ENCODE data around the gene CLTB.
A peak's percentile ranks its signal among the peaks of the same experiment; 100 is the strongest.

CLTB gene

DNA sequence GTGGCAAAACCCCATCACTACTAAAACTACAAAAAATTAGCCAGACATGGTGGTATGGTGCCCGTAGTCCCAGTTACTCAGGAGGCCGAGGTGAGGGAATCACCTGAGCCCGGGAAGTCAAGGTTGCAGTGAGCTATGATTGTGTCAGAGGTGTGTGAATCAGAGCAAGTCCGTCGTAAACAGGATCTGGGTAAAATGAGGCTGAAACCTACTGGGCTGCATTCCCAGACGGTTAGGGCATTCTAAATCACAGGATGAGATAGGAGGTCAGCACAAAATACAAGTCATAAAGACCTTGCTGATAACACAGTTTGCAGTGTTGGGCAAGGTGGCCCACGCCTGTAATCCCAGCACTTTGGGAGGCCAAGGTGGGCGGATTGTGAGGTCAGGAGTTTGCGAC, 1.9 kb upstream of the CLTB start:
- POLR2A ChIA-PET, result no interaction called here
- peaks cover 0 to 6% (median 0%) of the 10 kb centered on the region in 5 experiments for H3K9me3 ChIP-seq (ENCODE audit: control extremely low read depth in 1 of 5, control insufficient read depth in 4 of 5, insufficient read depth in 2 of 5, low read depth in 1 of 5, low read length in 4 of 5)
- H3K27me3 ChIP-seq (replicated peaks in 2 of 5; ENCODE audit: control insufficient read depth in 4 of 5, insufficient read depth in 5 of 5, low read length in 4 of 5), result no peaks in the 10 kb centered on the region
- no peaks in the 10 kb centered on the region for H3K36me3 ChIP-seq (ENCODE audit: control insufficient read depth in 4 of 4, insufficient read depth in 4 of 4, low read length in 3 of 4)
- H3K27ac ChIP-seq (ENCODE audit: insufficient read depth in 1 of 2, low read depth in 1 of 2, low read length in 2 of 2, poor library complexity in 1 of 2, severe bottlenecking in 2 of 2), result no peak overlapping the region
- DNase-seq, result no peak
- CTCF ChIA-PET, result interaction anchor here (1.0 to 1.7 kb wide), 6 partner anchors 11 to 152 kb away, joined by 3 to 6 read pairs (median 4); no protein-coding TSS in a partner anchor
- no peak overlapping the region for H3K4me3 ChIP-seq (ENCODE audit: control insufficient read depth in 1 of 7, extremely low read depth in 1 of 7, insufficient read depth in 4 of 7, low read depth in 2 of 7, low read length in 6 of 7)
- H3K4me1 ChIP-seq (ENCODE audit: control extremely low read depth in 1 of 4, control insufficient read depth in 4 of 4, insufficient read depth in 4 of 4, low read length in 3 of 4), result peaks cover 2 to 15% (median 14%) of the 10 kb centered on the region in 4 experiments
- 95% methylated on average over 9 of the region's 9 CpGs for WGBS (ENCODE audit: insufficient coverage)

GRCh38 chr5:176416965-176417364, 626 bp upstream of the CLTB start:
- H3K4me1 ChIP-seq (ENCODE audit: control extremely low read depth in 1 of 4, control insufficient read depth in 4 of 4, insufficient read depth in 4 of 4, low read length in 3 of 4), result peaks cover 2 to 15% (median 14%) of the 10 kb centered on the region in 4 experiments
- ChIA-PET CTCF (interaction anchor here (0.7 to 2.2 kb wide), 19 partner anchors 9 to 179 kb away, joined by 3 to 13 read pairs (median 4); partner anchors contain the start of genes FAF2 and RNF44), POLR2A (interaction anchor here (1.3 to 1.7 kb wide), 2 partner anchors 31 to 121 kb away, joined by 5 to 8 read pairs; partner anchors contain the start of gene FAF2)
- no peaks in the 10 kb centered on the region for H3K36me3 ChIP-seq (ENCODE audit: control insufficient read depth in 4 of 4, insufficient read depth in 4 of 4, low read length in 3 of 4)
- 87% methylated on average over 9 of the region's 11 CpGs for WGBS (ENCODE audit: insufficient coverage)
- peak overlapping the region in 4 of 7 experiments; percentile 46 to 80 (median 76) for H3K4me3 ChIP-seq (ENCODE audit: control insufficient read depth in 1 of 7, extremely low read depth in 1 of 7, insufficient read depth in 4 of 7, low read depth in 2 of 7, low read length in 6 of 7)
- no peak overlapping the region for H3K27ac ChIP-seq (ENCODE audit: insufficient read depth in 1 of 2, low read depth in 1 of 2, low read length in 2 of 2, poor library complexity in 1 of 2, severe bottlenecking in 2 of 2)
- H3K27me3 ChIP-seq (replicated peaks in 2 of 5; ENCODE audit: control insufficient read depth in 4 of 5, insufficient read depth in 5 of 5, low read length in 4 of 5), result no peaks in the 10 kb centered on the region
- peaks cover 0 to 6% (median 0%) of the 10 kb centered on the region in 5 experiments for H3K9me3 ChIP-seq (ENCODE audit: control extremely low read depth in 1 of 5, control insufficient read depth in 4 of 5, insufficient read depth in 2 of 5, low read depth in 1 of 5, low read length in 4 of 5)
- DNase-seq, result no peak

GRCh38 chr5:176415240-176415951, 943 bp downstream of the CLTB start:
- peak in 2 of 3 donors; percentile 29 for DNase-seq
- H3K36me3 ChIP-seq (ENCODE audit: control insufficient read depth in 4 of 4, insufficient read depth in 4 of 4, low read length in 3 of 4), result no peaks in the 10 kb centered on the region
- 83% methylated on average over 7 of the region's 13 CpGs for WGBS (ENCODE audit: insufficient coverage)
- CTCF ChIA-PET, result interaction anchor here (0.6 to 2.2 kb wide), 11 partner anchors 8 to 665 kb away, joined by 3 to 13 read pairs (median 5); partner anchors contain the start of gene RNF44
- no peaks in the 10 kb centered on the region for H3K27me3 ChIP-seq (replicated peaks in 2 of 5; ENCODE audit: control insufficient read depth in 4 of 5, insufficient read depth in 5 of 5, low read length in 4 of 5)
- H3K27ac ChIP-seq (ENCODE audit: insufficient read depth in 1 of 2, low read depth in 1 of 2, low read length in 2 of 2, poor library complexity in 1 of 2, severe bottlenecking in 2 of 2), result peak overlapping the region in 1 of 2 experiments; percentile 65
- POLR2A ChIA-PET, result interaction anchor here (1.7 kb wide), 1 partner anchor 33 kb away, joined by 8 read pairs; the partner anchor contains the start of gene FAF2
- peaks cover 2 to 15% (median 14%) of the 10 kb centered on the region in 4 experiments for H3K4me1 ChIP-seq (ENCODE audit: control extremely low read depth in 1 of 4, control insufficient read depth in 4 of 4, insufficient read depth in 4 of 4, low read length in 3 of 4)
- no peaks in the 10 kb centered on the region for H3K9me3 ChIP-seq (ENCODE audit: control extremely low read depth in 1 of 5, control insufficient read depth in 4 of 5, insufficient read depth in 2 of 5, low read depth in 1 of 5, low read length in 4 of 5)
- peak overlapping the region; percentile 46 to 85 (median 75) for H3K4me3 ChIP-seq (ENCODE audit: control insufficient read depth in 1 of 7, extremely low read depth in 1 of 7, insufficient read depth in 4 of 7, low read depth in 2 of 7, low read length in 6 of 7)

- no peak overlapping the region for H3K4me3 ChIP-seq (ENCODE audit: control insufficient read depth in 1 of 7, extremely low read depth in 1 of 7, insufficient read depth in 4 of 7, low read depth in 2 of 7, low read length in 6 of 7)
- DNase-seq, result no peak
- H3K27me3 ChIP-seq (replicated peaks in 2 of 5; ENCODE audit: control insufficient read depth in 4 of 5, insufficient read depth in 5 of 5, low read length in 4 of 5), result no peaks in the 10 kb centered on the region
- no peaks in the 10 kb centered on the region for H3K9me3 ChIP-seq (ENCODE audit: control extremely low read depth in 1 of 5, control insufficient read depth in 4 of 5, insufficient read depth in 2 of 5, low read depth in 1 of 5, low read length in 4 of 5)
- 100% methylated on average over 1 of the region's 3 CpGs for WGBS (ENCODE audit: insufficient coverage)
- CTCF ChIA-PET, result interaction anchor here (0.9 kb wide), 1 partner anchor 33 kb away, joined by 4 read pairs; no protein-coding TSS in a partner anchor
- peaks cover 0 to 2% (median 0%) of the 10 kb centered on the region in 4 experiments for H3K36me3 ChIP-seq (ENCODE audit: control insufficient read depth in 4 of 4, insufficient read depth in 4 of 4, low read length in 3 of 4)
- H3K27ac ChIP-seq (ENCODE audit: insufficient read depth in 1 of 2, low read depth in 1 of 2, low read length in 2 of 2, poor library complexity in 1 of 2, severe bottlenecking in 2 of 2), result no peak overlapping the region
- POLR2A ChIA-PET, result no interaction called here
- H3K4me1 ChIP-seq (ENCODE audit: control extremely low read depth in 1 of 4, control insufficient read depth in 4 of 4, insufficient read depth in 4 of 4, low read length in 3 of 4), result peaks cover 2 to 15% (median 14%) of the 10 kb centered on the region in 4 experiments
Observed at GRCh38 chr5:176414704-176415103, 1.6 kb downstream of the CLTB start.

DNA sequence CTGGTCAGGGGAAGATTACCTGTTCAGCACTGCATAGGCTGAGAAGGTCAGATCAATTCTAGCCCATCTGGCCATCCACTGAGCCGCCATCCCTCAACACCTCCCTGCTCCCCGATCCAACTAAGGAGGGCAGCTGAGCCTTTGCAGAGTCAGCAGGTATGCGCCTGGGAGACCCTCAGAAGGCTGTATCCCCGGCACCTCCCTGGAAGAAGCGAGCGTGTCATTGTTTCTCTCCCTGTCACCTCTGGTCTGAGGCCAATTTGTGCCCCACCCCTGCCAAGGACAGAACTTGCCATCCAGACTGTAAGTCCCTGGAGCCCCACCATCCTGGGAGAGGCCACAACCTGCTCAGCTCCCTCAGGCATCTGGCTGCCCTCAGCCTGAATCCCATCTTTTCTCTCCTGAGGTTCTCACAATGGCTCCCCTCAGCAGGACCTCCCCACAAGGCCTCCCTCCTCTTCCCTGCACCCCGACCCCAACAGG, 2.6 kb downstream of the CLTB start:
- H3K4me3 ChIP-seq (ENCODE audit: control insufficient read depth in 1 of 7, extremely low read depth in 1 of 7, insufficient read depth in 4 of 7, low read depth in 2 of 7, low read length in 6 of 7), result no peak overlapping the region
- no peaks in the 10 kb centered on the region for H3K9me3 ChIP-seq (ENCODE audit: control extremely low read depth in 1 of 5, control insufficient read depth in 4 of 5, insufficient read depth in 2 of 5, low read depth in 1 of 5, low read length in 4 of 5)
- no peak for DNase-seq
- ChIA-PET CTCF (interaction anchor here (0.9 to 1.2 kb wide), 2 partner anchors 34 to 165 kb away, joined by 4 read pairs; no protein-coding TSS in a partner anchor), POLR2A (no interaction called here)
- no peak overlapping the region for H3K27ac ChIP-seq (ENCODE audit: insufficient read depth in 1 of 2, low read depth in 1 of 2, low read length in 2 of 2, poor library complexity in 1 of 2, severe bottlenecking in 2 of 2)
- H3K27me3 ChIP-seq (replicated peaks in 2 of 5; ENCODE audit: control insufficient read depth in 4 of 5, insufficient read depth in 5 of 5, low read length in 4 of 5), result no peaks in the 10 kb centered on the region
- WGBS (ENCODE audit: insufficient coverage), result 100% methylated on average over 5 of the region's 7 CpGs
- peaks cover 2 to 15% (median 14%) of the 10 kb centered on the region in 4 experiments for H3K4me1 ChIP-seq (ENCODE audit: control extremely low read depth in 1 of 4, control insufficient read depth in 4 of 4, insufficient read depth in 4 of 4, low read length in 3 of 4)
- H3K36me3 ChIP-seq (ENCODE audit: control insufficient read depth in 4 of 4, insufficient read depth in 4 of 4, low read length in 3 of 4), result peaks cover 0 to 4% (median 0%) of the 10 kb centered on the region in 4 experiments

GRCh38 chr5:176413255-176413565, 3.1 kb downstream of the CLTB start:
- H3K4me3 ChIP-seq (ENCODE audit: control insufficient read depth in 1 of 7, extremely low read depth in 1 of 7, insufficient read depth in 4 of 7, low read depth in 2 of 7, low read length in 6 of 7), result no peak overlapping the region
- H3K27ac ChIP-seq (ENCODE audit: insufficient read depth in 1 of 2, low read depth in 1 of 2, low read length in 2 of 2, poor library complexity in 1 of 2, severe bottlenecking in 2 of 2), result no peak overlapping the region
- H3K27me3 ChIP-seq (replicated peaks in 2 of 5; ENCODE audit: control insufficient read depth in 4 of 5, insufficient read depth in 5 of 5, low read length in 4 of 5), result no peaks in the 10 kb centered on the region
- CTCF ChIA-PET, result interaction anchor here (1.2 kb wide), 1 partner anchor 165 kb away, joined by 4 read pairs; no protein-coding TSS in a partner anchor
- peaks cover 2 to 15% (median 14%) of the 10 kb centered on the region in 4 experiments for H3K4me1 ChIP-seq (ENCODE audit: control extremely low read depth in 1 of 4, control insufficient read depth in 4 of 4, insufficient read depth in 4 of 4, low read length in 3 of 4)
- WGBS (ENCODE audit: insufficient coverage), result 100% methylated on average over 2 of the region's 2 CpGs
- POLR2A ChIA-PET, result no interaction called here
- no peaks in the 10 kb centered on the region for H3K9me3 ChIP-seq (ENCODE audit: control extremely low read depth in 1 of 5, control insufficient read depth in 4 of 5, insufficient read depth in 2 of 5, low read depth in 1 of 5, low read length in 4 of 5)
- H3K36me3 ChIP-seq (ENCODE audit: control insufficient read depth in 4 of 4, insufficient read depth in 4 of 4, low read length in 3 of 4), result peaks cover 0 to 4% (median 1%) of the 10 kb centered on the region in 4 experiments
- no peak for DNase-seq

Data from common myeloid progenitor, CD34-positive (primary cell).